HG03460 (cell line): ENCODE data around the gene OR2K2.
"Not testable (repeated sequence)": the region's sequence is repeated elsewhere in the genome, so short reads cannot be mapped to it uniquely, and the experiment has no call there.

Experiments used
- ATAC-seq: cut with Tn5 transposase; IDR thresholded peaks from one replicate; pipeline ENCODE4 v1.9.1; 2021; ENCODE audit not compliant: unreplicated experiment

OR2K2 gene

GRCh38 chr9:111330124-111330523, at the start of gene OR2K2:
TSS of gene OR2K2 (minus strand) at chr9:111330224. CDS start at chr9:111328433, 1,791 bp downstream.
- ATAC-seq = no peak

GRCh38 chr9:111375817-111376564, 46.0 kb upstream of the OR2K2 start:
- ATAC-seq = no peak

- no peak for ATAC-seq
These were observed 45.0 kb upstream of the OR2K2 start for GRCh38 chr9:111375062-111375461.

GRCh38 chr9:111372297-111372696, 42.3 kb upstream of the OR2K2 start:
- ATAC-seq = no peak

- no peak for ATAC-seq
These were observed 37.0 kb upstream of the OR2K2 start for GRCh38 chr9:111366978-111367377.

GRCh38 chr9:111362526-111362925, 32.5 kb upstream of the OR2K2 start:
- ATAC-seq = no peak

GRCh38 chr9:111360881-111361280, 30.9 kb upstream of the OR2K2 start:
- ATAC-seq = peak; percentile 61

- no peak for ATAC-seq
These were observed 26.6 kb upstream of the OR2K2 start for GRCh38 chr9:111356481-111357244.

- ATAC-seq = no peak
These were observed 22.5 kb upstream of the OR2K2 start for GRCh38 chr9:111352545-111352944.

GRCh38 chr9:111350556-111350955, 20.5 kb upstream of the OR2K2 start:
- ATAC-seq = no peak

- ATAC-seq = no peak
These were observed 19.7 kb upstream of the OR2K2 start for GRCh38 chr9:111349766-111350165.

- ATAC-seq = no peak
These were observed 18.8 kb upstream of the OR2K2 start for GRCh38 chr9:111348821-111349271.

- ATAC-seq = not testable (repeated sequence)
These were observed 4.4 kb upstream of the OR2K2 start for GRCh38 chr9:111334318-111334863.

- ATAC-seq = no peak
These were observed 9.4 kb downstream of the OR2K2 start for GRCh38 chr9:111320631-111321030.

- ATAC-seq = no peak
These were observed 13.2 kb downstream of the OR2K2 start for GRCh38 chr9:111316796-111317195.

- no peak for ATAC-seq
These were observed 24.1 kb downstream of the OR2K2 start for GRCh38 chr9:111305914-111306313.

- ATAC-seq = not testable (repeated sequence)
These were observed 26.0 kb downstream of the OR2K2 start for GRCh38 chr9:111304000-111304399.

GRCh38 chr9:111301195-111301594, 28.8 kb downstream of the OR2K2 start:
- no peak for ATAC-seq

GRCh38 chr9:111300140-111300735, 29.8 kb downstream of the OR2K2 start:
- ATAC-seq = no peak

- ATAC-seq = not testable (repeated sequence)
These were observed 30.4 kb downstream of the OR2K2 start for GRCh38 chr9:111299599-111299966.
